ENCODE results near the gene BPIFB6.

BPIFB6 gene

GRCh38 chr20:33064572-33065287, 33.3 kb downstream of the BPIFB6 start:
- DNase-seq = no peak

- no peak for DNase-seq
These were observed 34.3 kb downstream of the BPIFB6 start for GRCh38 chr20:33065785-33066184.

- no peak for DNase-seq
These were observed 36.4 kb downstream of the BPIFB6 start for GRCh38 chr20:33067806-33068205.

- DNase-seq = no peak
These were observed 36.9 kb downstream of the BPIFB6 start for GRCh38 chr20:33068251-33068939.

GRCh38 chr20:33069673-33070072, 38.2 kb downstream of the BPIFB6 start:
- no peak for DNase-seq

- no peak for DNase-seq
These were observed 38.9 kb downstream of the BPIFB6 start for GRCh38 chr20:33070111-33071053.

GRCh38 chr20:33071198-33071597, 39.8 kb downstream of the BPIFB6 start:
- DNase-seq = no peak

- DNase-seq = no peak
These were observed 40.9 kb downstream of the BPIFB6 start for GRCh38 chr20:33072362-33072761.

- DNase-seq = no peak
These were observed 41.4 kb downstream of the BPIFB6 start for GRCh38 chr20:33072813-33073212.

GRCh38 chr20:33074675-33075074, 43.2 kb downstream of the BPIFB6 start:
- DNase-seq = no peak

GRCh38 chr20:33075281-33075680, 43.8 kb downstream of the BPIFB6 start:
- DNase-seq = no peak

GRCh38 chr20:33076662-33077372, 45.4 kb downstream of the BPIFB6 start:
- DNase-seq = no peak

GRCh38 chr20:33079259-33079658, 47.8 kb downstream of the BPIFB6 start, which contains the start of gene BPIFB4:
TSS of gene BPIFB4 (plus strand) at chr20:33079643. CDS start at chr20:33081527, 1,884 bp downstream.
- no peak for DNase-seq

- DNase-seq = no peak
These were observed 50.1 kb downstream of the BPIFB6 start for GRCh38 chr20:33081411-33082154.

GRCh38 chr20:33082546-33082945, 51.1 kb downstream of the BPIFB6 start:
- DNase-seq = no peak

GRCh38 chr20:33083544-33084340, 52.3 kb downstream of the BPIFB6 start:
- no peak for DNase-seq

GRCh38 chr20:33084722-33085121, 53.3 kb downstream of the BPIFB6 start:
- DNase-seq = no peak

- no peak for DNase-seq
These were observed 54.7 kb downstream of the BPIFB6 start for GRCh38 chr20:33086052-33086722.

GRCh38 chr20:33091147-33091546, 59.7 kb downstream of the BPIFB6 start:
- DNase-seq = no peak

- DNase-seq = no peak
These were observed 60.2 kb downstream of the BPIFB6 start for GRCh38 chr20:33091693-33092092.
